GM18868 (cell line): Measurements from ENCODE around the gene TRIM54.
A peak's percentile ranks its signal among the peaks of the same experiment; 100 is the strongest.

ENCODE experiments used
- ATAC-seq: cut with Tn5 transposase; IDR thresholded peaks from one replicate; pipeline ENCODE4 v1.9.1; 2021; ENCODE audit warnings: mild to moderate bottlenecking, moderate library complexity; ENCODE audit not compliant: unreplicated experiment

Gene TRIM54

DNA sequence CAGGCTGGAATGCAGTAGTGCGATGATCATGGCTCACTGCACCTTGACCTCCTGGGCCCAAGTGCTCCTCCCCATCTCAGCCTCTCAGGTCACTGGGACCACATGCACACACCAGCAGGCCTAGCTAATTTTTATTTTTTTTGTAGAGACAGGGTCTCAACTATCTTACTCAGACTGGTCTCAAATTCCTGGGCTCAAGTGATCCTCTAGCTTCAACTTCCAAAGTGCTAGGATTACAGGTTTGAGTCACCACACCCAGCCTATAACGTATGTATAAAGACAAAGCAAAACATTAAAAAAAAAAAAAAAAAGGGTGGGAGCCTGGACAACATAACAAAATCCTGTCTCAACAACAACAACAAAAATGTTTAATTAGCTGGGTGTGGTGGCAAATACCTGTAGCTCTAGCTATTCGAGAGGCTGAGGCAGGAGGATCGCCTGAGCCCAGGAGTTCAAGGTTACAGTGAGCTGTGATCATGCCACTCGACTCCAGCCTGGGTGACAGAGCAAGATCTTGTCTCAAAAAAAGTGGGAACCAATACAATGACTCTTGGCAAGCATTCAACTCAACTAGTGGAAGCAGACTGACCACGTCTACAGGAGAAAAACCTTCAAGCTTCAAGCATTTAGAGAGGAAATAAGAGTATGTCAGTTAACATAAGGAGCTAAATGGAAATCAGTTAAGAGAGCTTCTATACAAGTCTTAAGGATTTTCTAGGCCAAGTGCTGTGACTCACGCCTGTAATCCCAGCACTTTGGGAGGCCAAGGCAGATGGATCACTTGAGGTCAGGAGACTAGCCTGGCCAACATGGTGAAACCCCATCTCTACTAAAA lies 71.8 kb downstream of the TRIM54 start:
- ATAC-seq = no peak

DNA sequence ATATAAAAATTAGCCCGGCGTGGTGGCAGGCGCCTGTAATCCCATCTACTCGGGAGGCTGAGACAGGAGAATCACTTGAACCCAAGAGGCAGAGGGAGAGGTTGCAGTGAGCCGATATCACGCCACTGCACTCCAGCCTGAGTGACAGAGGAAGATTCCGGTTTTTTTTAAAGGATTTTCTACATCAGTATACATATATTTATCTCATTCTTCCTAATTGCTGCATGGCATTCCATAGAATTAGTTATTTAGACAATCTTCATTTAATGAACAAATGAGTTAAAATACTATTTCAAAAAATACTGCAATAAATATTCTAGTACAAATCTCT lies 72.3 kb downstream of the TRIM54 start:
- no peak for ATAC-seq

DNA sequence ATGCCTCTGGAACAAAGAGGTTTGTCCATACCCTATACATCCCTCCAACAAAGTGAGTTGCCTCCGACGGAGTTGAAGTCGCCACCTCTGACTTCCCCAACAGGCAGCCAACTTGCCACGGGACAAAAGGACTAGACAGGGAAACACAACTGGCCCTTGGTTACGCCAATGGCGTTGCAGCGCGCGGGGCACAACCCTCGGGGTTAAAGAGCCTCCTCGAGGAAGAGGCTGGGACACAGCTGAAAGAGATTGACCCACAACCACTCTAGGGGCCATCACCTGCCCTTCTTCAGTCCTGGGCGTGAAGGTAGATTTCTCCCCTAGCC lies 73.8 kb downstream of the TRIM54 start:
- ATAC-seq = peak; percentile 31

DNA sequence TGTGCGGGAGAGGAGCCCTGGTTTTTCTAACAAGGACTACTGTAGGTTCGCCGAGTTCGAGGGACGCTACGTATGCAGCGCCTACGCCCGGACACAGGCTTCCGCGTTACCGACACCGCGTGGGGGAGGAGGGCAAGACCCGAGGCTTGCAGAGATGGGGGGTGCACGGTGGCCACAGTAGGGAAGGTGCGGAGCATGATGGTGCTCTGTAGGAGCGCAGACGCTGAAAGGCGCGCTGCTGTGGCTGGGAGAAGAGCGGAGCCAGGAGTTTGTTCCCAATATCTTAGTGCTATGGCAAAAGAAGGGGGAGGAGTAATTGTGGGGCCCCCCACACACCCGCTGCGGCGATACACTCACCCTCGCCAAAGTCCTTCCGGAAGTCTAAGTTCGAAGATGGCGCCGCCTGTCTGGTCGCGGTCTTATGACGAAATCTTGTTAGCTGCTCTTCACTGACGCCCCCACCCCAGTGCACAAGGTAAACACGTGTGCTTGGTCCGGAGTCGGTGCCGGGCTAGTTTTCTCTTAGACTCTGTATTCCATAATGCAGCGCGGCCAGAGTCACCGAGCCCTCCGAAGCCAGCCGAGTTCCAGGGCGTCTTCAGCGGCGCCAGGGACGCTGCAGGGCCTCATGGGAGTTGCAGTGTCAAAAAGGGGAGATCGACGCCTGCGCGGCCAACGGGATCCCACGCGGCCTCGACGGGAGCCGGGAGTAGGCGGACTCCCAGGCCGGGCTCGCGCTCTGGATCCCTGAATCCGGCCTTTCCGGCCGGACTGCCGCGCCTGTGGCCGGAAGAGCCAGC lies 74.4 kb downstream of the TRIM54 start, which contains the start of gene GTF3C2:
Gene GTF3C2, minus strand, starts transcription at position 383 of the 800 bp plus-strand sequence. CDS start 13,210 bp downstream, outside the sequence.
- peak; percentile 89 for ATAC-seq
